HPDE6-E6E7 (cell line): ENCODE measurements around the gene OR10D3.
"Not testable (repeated sequence)": the region's sequence is repeated elsewhere in the genome, so short reads cannot be mapped to it uniquely, and the experiment has no call there.

Experiments used
- DNase-seq: peaks from one replicate; pipeline ENCODE4 v3.0.0; 2011; ENCODE audit warnings: missing footprints; ENCODE audit errors: extremely low spot score

The OR10D3 gene

DNA sequence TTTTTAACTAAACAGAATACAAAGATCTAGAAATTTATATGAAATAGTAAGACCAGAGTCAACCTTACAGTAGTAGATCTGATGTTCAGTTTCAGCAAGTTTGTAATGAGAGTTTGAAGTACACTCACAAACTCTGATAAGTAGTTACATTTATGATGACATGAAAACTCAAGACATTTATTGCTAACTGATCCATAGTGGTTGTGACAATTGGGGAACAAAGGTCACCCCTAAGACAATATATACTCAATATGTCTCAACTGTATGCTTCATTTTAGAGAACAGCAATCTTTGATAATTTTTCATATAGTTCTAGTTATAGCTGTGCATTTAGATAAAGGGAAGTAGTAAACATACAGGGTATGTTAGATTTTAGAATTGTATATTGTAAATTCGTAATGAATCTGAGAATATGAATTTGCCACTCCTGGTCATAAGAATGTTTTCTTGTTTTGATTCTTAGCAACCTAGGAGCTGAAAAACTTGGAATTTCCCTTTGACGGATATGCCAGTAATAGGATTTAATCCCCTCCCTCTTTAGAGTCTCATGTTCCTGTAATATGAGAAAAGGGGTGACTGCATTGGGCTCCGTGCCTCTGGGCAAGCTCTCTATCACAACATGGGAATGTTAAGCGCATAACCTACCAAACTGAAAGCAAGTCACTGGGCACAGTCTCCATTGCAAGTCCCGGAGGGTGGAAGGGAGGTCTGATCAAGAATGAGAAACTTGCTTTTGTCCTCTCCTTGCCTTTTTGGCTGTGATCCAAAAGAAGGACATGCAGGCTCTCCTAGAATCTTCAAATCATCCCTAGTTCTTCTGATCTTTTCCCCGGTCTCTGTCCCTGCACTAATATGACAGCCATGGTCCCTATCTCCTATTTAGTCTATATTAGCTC, 11.4 kb downstream of the OR10D3 start:
- no peak for DNase-seq

DNA sequence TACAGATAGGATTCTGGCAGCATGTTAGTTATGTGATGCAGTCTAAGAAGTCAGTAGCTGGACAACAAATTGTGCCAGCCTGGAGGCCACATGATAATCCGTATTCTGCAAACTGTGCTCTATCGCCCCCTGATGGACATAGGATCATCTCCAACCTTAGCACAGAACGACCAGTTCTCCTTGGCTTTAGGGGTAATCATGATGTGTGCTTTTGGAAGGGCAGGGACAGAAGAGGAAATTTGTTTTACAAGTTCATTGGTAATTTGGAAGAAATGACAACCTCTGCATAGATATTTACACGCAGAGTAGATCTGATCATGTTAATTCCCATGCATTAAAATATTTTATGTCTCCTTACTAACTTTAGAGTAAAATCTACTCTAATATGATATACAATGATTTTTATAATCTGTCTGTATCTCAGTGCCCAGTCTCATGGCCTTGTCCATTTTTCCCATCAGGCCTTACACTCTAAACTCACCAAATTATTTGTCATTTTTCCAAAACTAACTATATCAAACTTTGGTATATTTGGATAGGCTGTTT, 12.1 kb downstream of the OR10D3 start:
- DNase-seq, result peak; percentile 34

DNA sequence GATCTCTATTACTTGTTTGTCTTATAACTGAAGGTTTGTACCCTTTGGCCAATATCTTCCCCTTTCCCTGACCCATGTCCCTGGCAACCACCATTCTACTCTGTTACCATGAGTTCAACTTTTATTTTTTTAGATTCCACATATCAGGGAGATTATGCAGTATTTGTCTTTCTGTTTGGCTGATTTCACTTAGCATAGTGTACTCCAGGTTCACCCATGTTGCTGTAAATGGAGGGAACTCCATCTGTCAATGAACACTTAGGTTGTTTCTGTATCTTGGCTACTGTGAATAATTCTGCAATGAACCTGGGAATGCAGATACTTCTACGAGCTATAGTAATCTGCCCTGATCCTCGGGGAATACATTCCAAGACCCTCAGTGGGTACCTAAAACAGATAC, 14.9 kb downstream of the OR10D3 start:
- no peak for DNase-seq

DNA sequence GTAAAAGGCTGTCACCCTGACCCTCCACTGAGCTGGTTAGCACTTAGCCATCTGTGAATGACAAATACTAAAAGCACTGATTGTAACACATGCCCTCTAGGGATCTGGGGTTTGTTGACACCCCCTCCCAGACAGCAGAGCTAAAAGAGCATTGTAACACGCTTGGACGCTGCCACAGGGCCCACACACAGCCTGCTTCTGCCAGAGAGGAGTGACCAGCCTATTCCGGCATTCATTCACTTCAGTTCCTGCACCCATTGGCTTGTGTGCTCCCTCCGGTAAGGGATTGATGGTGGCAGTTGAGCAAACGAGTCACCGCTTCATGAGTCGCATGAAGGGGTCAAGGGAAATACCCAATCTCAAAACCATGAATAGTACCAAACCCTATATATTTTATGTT, 15.8 kb downstream of the OR10D3 start:
- DNase-seq, result no peak

DNA sequence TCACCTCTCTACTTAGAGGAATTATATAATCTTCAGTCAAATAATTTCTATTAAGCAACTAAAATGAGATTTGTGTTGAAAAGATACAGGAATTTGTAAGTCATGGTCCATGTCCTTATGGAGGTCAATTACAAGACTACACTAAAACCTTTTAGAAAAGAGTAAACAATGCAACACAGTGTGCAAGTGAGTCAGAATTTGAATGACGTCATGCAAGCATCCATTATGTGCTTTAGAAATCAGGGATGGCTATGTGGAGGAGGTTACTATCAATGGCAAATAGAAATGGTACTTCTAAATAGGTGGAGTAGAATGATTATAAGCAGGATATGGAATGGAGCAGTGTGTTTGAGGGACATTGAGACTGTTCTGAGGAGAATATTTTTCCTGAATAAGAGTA, 16.6 kb downstream of the OR10D3 start:
- no peak for DNase-seq

DNA sequence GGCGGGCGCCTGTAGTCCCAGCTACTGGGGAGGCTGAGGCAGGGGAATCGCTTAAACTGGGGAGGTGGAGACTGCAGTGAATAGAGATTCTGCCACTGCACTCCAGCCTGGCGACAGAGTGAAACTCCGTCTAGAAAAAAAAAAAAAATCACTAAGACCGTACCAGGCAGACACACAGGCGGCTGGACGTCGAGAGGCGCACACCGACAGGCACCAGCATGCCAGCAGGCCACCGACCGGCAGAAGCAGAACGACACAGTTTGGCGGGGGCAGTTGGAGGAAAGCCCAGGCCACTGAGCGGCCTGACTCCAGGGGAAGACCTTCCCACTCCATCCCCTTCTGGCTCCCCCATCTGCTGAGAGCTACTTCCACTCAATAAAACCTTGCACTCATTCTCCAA, 17.5 kb downstream of the OR10D3 start:
- no peak for DNase-seq

DNA sequence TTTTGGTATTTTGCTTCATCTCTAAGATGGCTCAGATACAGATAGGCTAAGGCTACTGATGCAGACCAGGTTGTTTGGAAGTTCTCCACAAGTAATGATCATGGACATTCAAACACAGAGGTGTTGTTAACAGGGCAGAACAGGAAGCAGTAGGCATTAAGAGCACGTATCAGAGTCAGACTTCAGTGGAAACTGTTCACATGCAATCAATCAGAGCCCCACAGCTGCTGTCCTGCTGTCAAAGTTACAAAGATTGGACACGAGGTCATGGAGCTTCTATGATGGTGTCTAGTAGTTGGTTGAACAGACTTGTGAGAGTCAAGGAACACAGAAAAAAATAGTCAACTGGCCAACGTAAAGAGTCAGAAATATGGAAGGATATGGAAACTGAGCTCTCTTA, 19.8 kb downstream of the OR10D3 start:
- no peak for DNase-seq

DNA sequence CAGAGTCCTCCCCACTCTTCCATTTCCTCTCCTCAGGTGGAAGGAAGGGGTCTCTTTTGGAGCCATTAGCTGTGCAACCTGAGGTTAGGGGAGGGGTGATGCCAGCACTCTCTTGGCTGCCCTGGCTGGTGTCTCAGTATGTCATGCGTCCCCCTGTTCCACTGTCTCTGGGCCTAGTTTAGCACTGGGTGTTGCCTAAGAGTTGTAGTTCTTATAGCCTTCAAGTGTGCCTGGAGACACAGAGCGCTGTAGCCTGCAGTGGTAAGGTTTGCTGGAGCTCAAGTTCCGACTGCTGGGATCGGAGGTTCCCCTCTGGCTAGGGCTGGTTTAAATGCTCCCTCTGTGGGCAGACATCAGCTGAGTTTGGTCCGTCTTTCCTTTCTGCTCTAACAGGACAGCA, 20.9 kb downstream of the OR10D3 start:
- no peak for DNase-seq

DNA sequence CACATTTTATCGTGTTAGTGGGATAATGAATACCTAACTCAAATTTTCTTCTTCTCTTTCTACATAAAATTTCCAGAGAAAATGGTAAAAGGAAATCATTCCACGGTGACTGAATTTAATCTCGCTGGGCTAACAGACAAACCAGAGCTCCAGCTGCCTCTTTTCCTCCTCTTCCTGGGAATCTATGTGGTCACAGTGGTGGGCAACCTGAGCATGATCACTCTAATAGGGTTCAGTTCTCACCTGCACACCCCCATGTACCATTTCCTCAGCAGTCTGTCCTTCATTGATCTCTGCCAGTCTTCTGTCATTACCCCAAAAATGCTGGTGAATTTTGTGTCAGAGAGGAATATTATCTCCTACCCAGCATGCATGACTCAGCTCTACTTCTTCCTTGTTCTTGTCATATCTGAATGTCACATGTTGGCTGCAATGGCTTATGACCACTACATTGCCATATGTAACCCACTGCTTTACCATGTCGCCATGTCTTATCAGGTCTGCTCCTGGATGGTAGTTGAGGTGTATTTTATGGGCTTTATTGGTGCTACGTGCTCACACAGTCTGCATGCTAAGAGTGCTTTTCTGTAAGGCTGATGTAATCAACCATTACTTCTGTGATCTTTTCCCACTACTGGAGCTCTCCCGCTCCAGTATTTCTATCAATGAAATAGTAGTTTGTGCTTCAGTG, 24.1 kb downstream of the OR10D3 start:
- DNase-seq, result no peak

DNA sequence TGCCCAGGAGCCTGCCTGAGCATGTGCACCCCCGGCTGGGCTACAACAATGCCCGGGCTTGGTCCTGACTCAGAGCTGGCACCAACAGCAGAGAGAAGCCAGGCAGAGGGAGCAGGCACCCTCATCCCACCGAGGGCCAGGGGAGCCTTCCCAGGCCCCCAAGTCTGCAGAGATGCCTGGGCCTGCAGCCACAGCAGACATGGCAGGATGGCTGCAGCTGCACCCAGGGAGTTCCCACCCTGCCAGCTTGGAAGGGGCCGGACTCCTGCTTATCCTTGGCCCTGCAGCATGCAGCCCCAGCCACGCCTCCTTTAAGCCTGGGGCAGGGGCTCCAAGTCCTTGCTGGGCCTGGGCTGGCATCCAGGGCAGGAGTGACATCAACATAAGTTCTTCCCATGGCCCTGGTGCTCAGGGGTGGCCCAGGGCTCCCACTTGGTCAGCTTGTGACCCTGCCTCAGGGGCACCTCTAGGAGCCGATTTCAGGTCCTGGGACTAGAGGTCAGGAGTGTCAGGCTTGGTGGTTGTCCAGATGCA, 26.7 kb downstream of the OR10D3 start:
- DNase-seq, result no peak

DNA sequence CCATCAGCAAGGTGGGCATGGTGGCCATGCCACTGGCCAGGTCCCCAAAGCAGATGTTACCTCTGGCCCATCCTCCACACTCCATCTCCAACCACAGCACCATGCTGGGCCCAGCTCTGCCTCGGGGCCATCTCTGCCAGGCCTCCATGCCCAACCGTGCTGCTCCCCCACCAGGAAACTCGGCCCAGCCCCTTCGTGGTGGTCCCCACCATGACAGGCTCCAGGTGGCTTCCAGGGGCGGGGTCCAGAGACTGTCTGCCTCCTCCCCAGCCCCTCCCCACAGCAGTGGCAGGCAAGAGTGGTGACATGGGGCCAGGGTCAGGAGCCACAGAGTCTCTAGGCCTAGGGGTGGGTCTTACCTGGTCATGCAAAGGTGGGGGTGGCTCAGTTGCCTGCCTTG, 27.3 kb downstream of the OR10D3 start:
- DNase-seq, result no peak

DNA sequence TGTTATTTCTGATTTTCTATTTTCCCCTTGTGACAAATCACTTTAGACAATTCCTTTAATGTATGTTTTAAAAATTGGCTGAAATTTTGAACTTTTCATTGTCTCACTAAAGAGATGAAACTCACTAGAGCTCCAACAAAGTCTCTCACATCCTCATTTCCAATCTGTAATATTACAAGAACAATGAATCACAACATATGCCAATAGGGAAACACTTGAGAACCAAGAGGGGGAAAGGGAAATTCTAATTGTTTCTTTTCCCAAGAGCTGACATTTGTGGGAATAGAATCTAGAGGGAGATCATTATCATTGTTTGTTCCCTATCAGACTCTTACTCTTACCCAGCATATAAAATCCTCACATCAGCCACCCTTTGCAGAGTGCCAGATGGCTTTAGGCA, 28.2 kb downstream of the OR10D3 start:
- no peak for DNase-seq

DNA sequence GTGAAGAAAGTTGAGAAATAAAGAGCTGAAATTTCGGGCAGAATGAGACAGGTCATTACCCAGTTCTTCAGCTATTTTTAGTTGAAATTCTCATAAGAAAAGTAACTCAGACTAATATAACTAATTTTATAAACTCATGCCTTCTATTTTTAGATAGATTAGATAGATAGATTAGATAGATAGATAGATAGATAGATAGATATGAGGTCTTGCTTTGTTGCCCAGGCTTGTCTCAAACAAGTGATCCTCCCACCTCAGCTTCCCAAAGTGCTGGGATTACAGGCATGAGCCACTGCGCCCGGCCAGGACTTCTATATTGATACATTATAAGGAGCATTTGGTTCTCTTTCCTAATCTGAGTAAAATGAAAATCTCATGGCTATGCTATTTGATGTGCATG, 30.9 kb downstream of the OR10D3 start:
- DNase-seq, result no peak

DNA sequence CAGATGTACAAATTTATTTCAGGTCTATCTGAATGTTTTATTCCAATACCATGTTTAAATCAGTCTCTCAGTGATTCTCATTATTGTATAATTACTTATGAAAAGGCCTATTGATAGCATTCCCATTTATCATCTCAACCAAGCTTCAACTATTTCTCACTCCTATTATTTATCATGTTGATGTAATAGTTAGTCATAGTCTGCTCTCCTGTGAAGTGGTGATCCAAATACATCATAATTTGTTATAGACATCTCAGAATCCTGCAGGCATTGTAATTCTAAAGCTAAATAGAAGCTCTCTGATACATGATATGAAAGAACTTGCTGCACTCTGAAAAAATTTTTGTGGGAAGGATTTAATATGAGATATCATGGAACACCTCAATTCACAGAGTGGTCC, 36.0 kb downstream of the OR10D3 start:
- peak; percentile 5 for DNase-seq

DNA sequence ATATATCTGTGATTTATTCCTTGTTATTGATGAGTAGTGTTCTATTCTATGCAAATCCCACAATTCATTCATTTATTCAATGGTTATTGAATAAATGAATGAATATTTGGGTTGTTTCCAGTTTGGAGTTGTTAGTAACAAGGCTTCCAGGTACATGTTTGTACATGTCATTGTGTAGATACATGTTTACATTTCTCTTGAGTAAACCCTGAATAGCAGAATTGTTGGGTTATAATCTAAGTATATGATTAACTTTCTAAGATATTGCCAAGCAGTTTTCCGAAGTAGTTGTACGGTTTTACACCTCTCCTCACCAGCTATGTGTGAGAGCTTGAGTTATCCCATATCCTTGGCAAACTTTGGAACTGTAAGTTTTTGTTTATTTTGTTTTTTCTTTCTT, 39.3 kb downstream of the OR10D3 start:
- no peak for DNase-seq

DNA sequence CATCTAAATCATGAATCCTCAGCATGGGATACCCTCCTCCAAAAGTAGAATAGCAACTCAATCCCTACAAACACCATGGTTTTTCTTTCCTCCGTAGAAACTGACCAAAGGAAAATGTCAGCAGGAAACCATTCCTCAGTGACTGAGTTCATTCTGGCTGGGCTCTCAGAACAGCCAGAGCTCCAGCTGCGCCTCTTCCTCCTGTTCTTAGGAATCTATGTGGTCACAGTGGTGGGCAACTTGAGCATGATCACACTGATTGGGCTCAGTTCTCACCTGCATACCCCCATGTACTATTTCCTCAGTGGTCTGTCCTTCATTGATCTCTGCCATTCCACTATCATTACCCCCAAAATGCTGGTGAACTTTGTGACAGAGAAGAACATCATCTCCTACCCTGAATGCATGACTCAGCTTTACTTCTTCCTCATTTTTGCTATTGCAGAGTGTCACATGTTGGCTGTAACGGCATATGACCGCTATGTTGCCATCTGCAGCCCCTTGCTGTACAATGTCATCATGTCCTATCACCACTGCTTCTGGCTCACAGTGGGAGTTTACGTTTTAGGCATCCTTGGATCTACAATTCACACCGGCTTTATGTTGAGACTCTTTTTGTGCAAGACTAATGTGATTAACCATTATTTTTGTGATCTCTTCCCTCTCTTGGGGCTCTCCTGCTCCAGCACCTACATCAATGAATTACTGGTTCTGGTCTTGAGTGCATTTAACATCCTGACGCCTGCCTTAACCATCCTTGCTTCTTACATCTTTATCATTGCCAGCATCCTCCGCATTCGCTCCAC, 41.7 kb downstream of the OR10D3 start:
- not testable (repeated sequence) for DNase-seq

DNA sequence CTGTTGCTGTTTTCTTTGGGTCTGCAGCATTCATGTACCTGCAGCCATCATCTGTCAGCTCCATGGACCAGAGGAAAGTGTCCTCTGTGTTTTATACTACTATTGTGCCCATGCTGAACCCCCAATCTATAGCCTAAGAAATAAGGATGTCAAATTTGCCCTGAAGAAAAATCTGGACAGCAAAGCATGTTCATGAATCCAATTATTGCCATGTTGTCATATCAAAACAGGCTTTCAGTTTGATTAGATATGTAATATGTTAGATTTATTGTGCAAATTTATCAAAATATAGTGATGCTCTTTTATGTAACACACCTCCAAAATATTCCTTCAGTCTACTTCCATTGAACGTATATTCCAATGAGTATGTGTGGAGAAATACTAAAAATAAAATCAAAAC, 42.3 kb downstream of the OR10D3 start:
- no peak for DNase-seq

DNA sequence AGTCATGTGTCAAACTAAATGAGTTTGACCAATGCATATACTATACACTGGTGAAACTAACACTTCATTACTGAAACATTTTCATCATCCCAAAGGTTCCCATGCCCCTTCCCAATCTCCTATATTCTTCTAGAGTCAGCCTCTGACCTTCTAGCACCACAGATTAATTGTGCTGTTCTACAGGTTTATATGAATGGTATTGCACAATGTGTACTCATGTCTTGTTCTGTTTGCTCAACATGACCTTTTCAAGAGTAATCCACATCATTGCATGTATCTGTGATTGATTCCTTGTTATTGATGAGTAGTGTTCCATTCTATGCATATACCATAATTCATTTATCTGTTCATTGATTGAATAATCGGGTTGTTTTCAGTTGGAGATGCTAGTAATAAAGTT, 50.2 kb downstream of the OR10D3 start:
- DNase-seq, result no peak
